Neural crest cell (in vitro differentiated cells): ENCODE data around the gene FGF13. TPM values are rescaled to one million over a fixed set of nuclear protein-coding genes. Genes with fewer than 3 reads are reported as not detected.

Experiments
- DNase-seq: peaks from one replicate; pipeline ENCODE4 v3.0.0; 2021; ENCODE audit warnings: low read depth, mixed read lengths, low spot score
- H3K27ac Mint-ChIP-seq: one replicate; pipeline ENCODE4 v1.8.0; 2021; ENCODE audit warnings: mild to moderate bottlenecking, mixed read lengths; ENCODE audit not compliant: unreplicated experiment
- H3K27me3 Mint-ChIP-seq: 2 replicates; pipeline ENCODE4 v1.8.0; 2021; ENCODE audit warnings: low read depth, mild to moderate bottlenecking, mixed read lengths
- H3K36me3 Mint-ChIP-seq: 2 replicates; pipeline ENCODE4 v1.8.0; 2021; ENCODE audit warnings: low read depth, mild to moderate bottlenecking, mixed read lengths
- H3K4me1 Mint-ChIP-seq: 2 replicates; pipeline ENCODE4 v1.8.0; 2021; ENCODE audit warnings: mixed read lengths
- H3K4me3 Mint-ChIP-seq: one replicate; pipeline ENCODE4 v1.8.0; 2021; ENCODE audit warnings: mild to moderate bottlenecking, mixed read lengths
- H3K9me3 Mint-ChIP-seq: 2 replicates; pipeline ENCODE4 v1.8.0; 2021; ENCODE audit warnings: mixed read lengths
- CTCF ChIP-seq: fragments of 200-600 bp; sonication (generic); conservative IDR thresholded peaks from 2 replicates; pipeline ENCODE4 v1.5.0; 2021; ENCODE audit warnings: antibody characterized with exemption, mild to moderate bottlenecking
- microRNA-seq: library from miRNA; unstranded; fragments of <30 nt; microRNA quantifications from one replicate; pipeline ENCODE4, GENCODE V29; 2020
- total RNA-seq: library from RNA; stranded (reverse); gene quantifications from 2 replicates; pipeline ENCODE4 v1.2.1, GENCODE V29; 2021

The FGF13 gene
- total RNA-seq, 1 donor from 2014 or later: 85.5 TPM

- Mint-ChIP-seq H3K9me3 (no peaks in the 10 kb centered on the region), H3K4me3 (no peak overlapping the region), H3K36me3 (peaks cover 3% of the 10 kb centered on the region), H3K4me1 (peaks cover 11% of the 10 kb centered on the region), H3K27ac (no peak overlapping the region), H3K27me3 (no peaks in the 10 kb centered on the region)
- DNase-seq: no peak
- no peak for TF ChIP-seq CTCF
These were observed 47.5 kb downstream of the FGF13 start for GRCh38 chrX:138664016-138664415.

- Mint-ChIP-seq H3K4me3 (no peak overlapping the region), H3K9me3 (no peaks in the 10 kb centered on the region), H3K27me3 (no peaks in the 10 kb centered on the region), H3K36me3 (no peaks in the 10 kb centered on the region), H3K4me1 (peaks cover 44% of the 10 kb centered on the region), H3K27ac (no peak overlapping the region)
- TF ChIP-seq CTCF: no peak
- DNase-seq: no peak
These were observed 60.0 kb downstream of the FGF13 start for GRCh38 chrX:138651494-138651893.

GRCh38 chrX:138648568-138648967, 62.9 kb downstream of the FGF13 start:
- no peak for DNase-seq
- peaks cover 62% of the 10 kb centered on the region for H3K4me1 Mint-ChIP-seq
- no peak overlapping the region for H3K27ac Mint-ChIP-seq
- H3K27me3 Mint-ChIP-seq: no peaks in the 10 kb centered on the region
- no peak for TF ChIP-seq CTCF
- no peak overlapping the region for H3K4me3 Mint-ChIP-seq
- no peaks in the 10 kb centered on the region for H3K9me3 Mint-ChIP-seq
- no peaks in the 10 kb centered on the region for H3K36me3 Mint-ChIP-seq

GRCh38 chrX:138638996-138639395, 72.5 kb downstream of the FGF13 start:
- Mint-ChIP-seq H3K27ac (no peak overlapping the region), H3K27me3 (no peaks in the 10 kb centered on the region), H3K9me3 (peaks cover 3% of the 10 kb centered on the region), H3K4me1 (peaks cover 15% of the 10 kb centered on the region), H3K36me3 (peaks cover 16% of the 10 kb centered on the region), H3K4me3 (no peak overlapping the region)
- TF ChIP-seq CTCF: no peak
- no peak for DNase-seq

Small RNA genes within 50 kb of the gene (microRNA-seq; reads per million reads assigned to microRNA genes)
- 262 reads per million, percentile 69 among the genes with 10 or more reads in this experiment for gene MIR504
